ENCODE data around the gene TTC28. TPM values are rescaled to one million over a fixed set of nuclear protein-coding genes. Genes with fewer than 3 reads are reported as not detected.

TTC28 gene
- total RNA-seq, 5 donors from 2014 or later (not counting 1 experiment from before 2014, with no cell fraction given) = 2.3 to 7.8 (median 3.0) TPM

DNA sequence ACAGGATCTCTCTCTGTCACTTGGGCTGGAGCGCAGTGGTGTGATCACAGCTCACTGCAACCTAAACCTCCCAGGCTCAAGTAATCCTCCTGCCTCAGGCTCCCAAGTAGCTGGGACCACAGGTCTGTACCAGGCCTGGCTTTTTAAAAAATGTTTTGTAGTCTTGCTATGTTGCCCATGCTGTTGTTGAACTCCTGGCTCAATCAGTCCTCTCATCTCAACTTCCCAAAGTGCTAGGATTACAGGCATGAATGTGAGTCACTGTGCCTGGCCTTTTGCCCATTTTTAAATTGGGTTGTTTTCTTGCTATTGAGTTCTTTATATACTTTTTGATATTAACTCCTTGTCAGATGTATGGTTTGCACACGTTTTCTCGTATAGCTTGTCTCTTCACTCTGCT lies 727.5 kb downstream of the TTC28 start:
- DNase-seq (no peak), ATAC-seq (replicated peaks in 1 of 4) (no peak)
- H3K27ac ChIP-seq (ENCODE audit: low read length) = no peak overlapping the region
- Mint-ChIP-seq H3K27ac (no peak overlapping the region), H3K4me1 (no peaks in the 10 kb centered on the region), H3K27me3 (no peaks in the 10 kb centered on the region), H3K36me3 (peaks cover 35% of the 10 kb centered on the region), H3K9me3 (no peaks in the 10 kb centered on the region), H3K4me3 (no peak overlapping the region)
- no peaks in the 10 kb centered on the region for H3K36me3 ChIP-seq (ENCODE audit: control insufficient read depth in 2 of 2, extremely low read depth in 1 of 2, insufficient read depth in 1 of 2, low read length in 1 of 2)
- no peak overlapping the region for H3K4me3 ChIP-seq (ENCODE audit: control insufficient read depth in 1 of 2, extremely low read depth in 1 of 2, low read length in 1 of 2)
- no peaks in the 10 kb centered on the region for H3K27me3 ChIP-seq (replicated peaks in 1 of 2; ENCODE audit: control insufficient read depth in 2 of 2, extremely low read depth in 1 of 2, insufficient read depth in 2 of 2, low read length in 1 of 2)
- CTCF ChIA-PET = no interaction called here
- H3K9me3 ChIP-seq = no peaks in the 10 kb centered on the region
- WGBS (ENCODE audit: insufficient coverage) = 100% methylated on average over 1 of the region's 3 CpGs
- no peaks in the 10 kb centered on the region for H3K4me1 ChIP-seq (ENCODE audit: control insufficient read depth in 1 of 2, extremely low read depth in 1 of 2, insufficient read depth in 2 of 2, low read length in 2 of 2)
- POLR2A ChIA-PET = no interaction called here

DNA sequence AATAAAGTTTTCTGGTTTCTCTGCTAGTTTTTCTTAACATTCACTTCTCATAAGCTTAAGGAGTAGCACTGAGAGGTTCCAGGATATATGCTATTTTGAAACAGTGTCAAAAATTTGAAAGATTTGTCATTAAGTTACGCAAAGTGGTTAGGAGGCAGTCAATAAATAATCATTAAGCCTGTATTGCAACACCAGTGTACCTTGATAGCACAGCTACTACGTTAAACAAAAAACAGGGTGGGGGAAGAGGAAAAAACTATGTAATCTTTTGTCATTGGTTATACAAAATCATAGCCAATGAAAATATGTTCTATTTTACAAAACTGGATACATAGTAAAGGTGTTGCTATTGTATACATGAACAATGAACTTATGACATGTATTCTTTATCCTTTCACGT lies 730.2 kb downstream of the TTC28 start:
- DNase-seq (no peak), ATAC-seq (replicated peaks in 1 of 4) (no peak)
- H3K27me3 ChIP-seq (replicated peaks in 1 of 2; ENCODE audit: control insufficient read depth in 2 of 2, extremely low read depth in 1 of 2, insufficient read depth in 2 of 2, low read length in 1 of 2) = no peaks in the 10 kb centered on the region
- Mint-ChIP-seq H3K9me3 (no peaks in the 10 kb centered on the region), H3K4me3 (no peak overlapping the region), H3K27ac (no peak overlapping the region), H3K27me3 (no peaks in the 10 kb centered on the region), H3K36me3 (peaks cover 40% of the 10 kb centered on the region), H3K4me1 (peaks cover 0 to 3% (median 2%) of the 10 kb centered on the region in 3 donors)
- no peaks in the 10 kb centered on the region for H3K9me3 ChIP-seq
- H3K36me3 ChIP-seq (ENCODE audit: control insufficient read depth in 2 of 2, extremely low read depth in 1 of 2, insufficient read depth in 1 of 2, low read length in 1 of 2) = no peaks in the 10 kb centered on the region
- WGBS (ENCODE audit: insufficient coverage) = no CpG with 5 or more reads among the region's 3 CpGs
- H3K4me3 ChIP-seq (ENCODE audit: control insufficient read depth in 1 of 2, extremely low read depth in 1 of 2, low read length in 1 of 2) = no peak overlapping the region
- ChIA-PET POLR2A (no interaction called here), CTCF (no interaction called here)
- H3K27ac ChIP-seq (ENCODE audit: low read length) = no peak overlapping the region
- H3K4me1 ChIP-seq (ENCODE audit: control insufficient read depth in 1 of 2, extremely low read depth in 1 of 2, insufficient read depth in 2 of 2, low read length in 2 of 2) = no peaks in the 10 kb centered on the region

DNA sequence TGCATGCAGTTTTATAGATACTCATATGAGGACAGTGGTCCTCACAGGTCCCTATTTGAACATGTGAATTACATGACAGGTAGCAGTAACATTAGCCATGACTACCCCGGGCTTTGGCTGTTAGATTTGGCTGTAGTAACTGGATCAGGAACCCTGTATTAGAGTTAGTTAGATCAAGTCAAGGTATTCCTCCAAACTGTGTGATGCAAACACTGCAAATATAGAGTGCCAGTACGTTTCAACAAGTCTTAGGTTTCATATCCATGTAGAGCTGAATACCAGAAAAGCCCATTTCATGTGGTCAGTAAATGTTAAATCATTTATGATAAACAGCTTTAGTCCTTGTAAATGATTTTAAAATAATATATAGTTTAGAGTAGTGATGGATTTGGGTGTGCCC lies 731.1 kb downstream of the TTC28 start:
- H3K27ac ChIP-seq (ENCODE audit: low read length) = no peak overlapping the region
- WGBS (ENCODE audit: insufficient coverage) = 83% methylated on average over 1 of the region's 2 CpGs
- DNase-seq (no peak), ATAC-seq (replicated peaks in 1 of 4) (no peak)
- no peaks in the 10 kb centered on the region for H3K9me3 ChIP-seq
- no peak overlapping the region for H3K4me3 ChIP-seq (ENCODE audit: control insufficient read depth in 1 of 2, extremely low read depth in 1 of 2, low read length in 1 of 2)
- Mint-ChIP-seq H3K9me3 (no peaks in the 10 kb centered on the region), H3K27me3 (no peaks in the 10 kb centered on the region), H3K4me1 (peaks cover 0 to 5% (median 2%) of the 10 kb centered on the region in 3 donors), H3K36me3 (peaks cover 38% of the 10 kb centered on the region), H3K4me3 (no peak overlapping the region), H3K27ac (no peak overlapping the region)
- H3K4me1 ChIP-seq (ENCODE audit: control insufficient read depth in 1 of 2, extremely low read depth in 1 of 2, insufficient read depth in 2 of 2, low read length in 2 of 2) = no peaks in the 10 kb centered on the region
- no peaks in the 10 kb centered on the region for H3K27me3 ChIP-seq (replicated peaks in 1 of 2; ENCODE audit: control insufficient read depth in 2 of 2, extremely low read depth in 1 of 2, insufficient read depth in 2 of 2, low read length in 1 of 2)
- no peaks in the 10 kb centered on the region for H3K36me3 ChIP-seq (ENCODE audit: control insufficient read depth in 2 of 2, extremely low read depth in 1 of 2, insufficient read depth in 1 of 2, low read length in 1 of 2)
- ChIA-PET CTCF (no interaction called here), POLR2A (interaction anchor here in 1 of 2 donors (0.7 kb wide), 1 partner anchor 1049 kb away, joined by 3 read pairs; no protein-coding TSS in a partner anchor)

DNA sequence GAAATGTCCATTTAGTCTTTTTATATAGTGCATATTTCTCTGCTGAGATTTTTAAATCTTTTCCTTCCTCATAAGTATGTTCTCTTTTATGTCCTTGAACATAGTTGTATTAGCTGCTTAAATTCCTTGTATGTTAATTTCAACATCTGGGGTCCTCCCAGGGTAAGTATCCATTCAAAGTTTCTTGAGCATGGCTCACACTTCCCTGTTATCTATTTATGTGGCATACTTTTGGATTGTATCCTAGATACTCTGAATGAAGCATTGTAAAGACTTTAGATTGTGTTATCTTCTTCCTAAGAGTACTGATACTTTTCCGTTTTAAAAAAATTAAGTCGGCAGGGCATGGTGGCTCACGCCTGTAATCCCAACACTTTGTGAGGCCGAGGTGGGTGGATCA lies 732.2 kb downstream of the TTC28 start:
- Mint-ChIP-seq H3K27ac (no peak overlapping the region), H3K9me3 (no peaks in the 10 kb centered on the region), H3K27me3 (no peaks in the 10 kb centered on the region), H3K36me3 (peaks cover 31% of the 10 kb centered on the region), H3K4me3 (no peak overlapping the region), H3K4me1 (peaks cover 0 to 5% (median 2%) of the 10 kb centered on the region in 3 donors)
- DNase-seq (no peak), ATAC-seq (replicated peaks in 1 of 4) (no peak)
- Histone ChIP-seq H3K9me3 (no peaks in the 10 kb centered on the region), H3K4me1 (ENCODE audit: control insufficient read depth in 1 of 2, extremely low read depth in 1 of 2, insufficient read depth in 2 of 2, low read length in 2 of 2) (no peaks in the 10 kb centered on the region), H3K27me3 (replicated peaks in 1 of 2; ENCODE audit: control insufficient read depth in 2 of 2, extremely low read depth in 1 of 2, insufficient read depth in 2 of 2, low read length in 1 of 2) (no peaks in the 10 kb centered on the region), H3K27ac (ENCODE audit: low read length) (no peak overlapping the region), H3K36me3 (ENCODE audit: control insufficient read depth in 2 of 2, extremely low read depth in 1 of 2, insufficient read depth in 1 of 2, low read length in 1 of 2) (peaks cover 0 to 2% of the 10 kb centered on the region in 2 donors), H3K4me3 (ENCODE audit: control insufficient read depth in 1 of 2, extremely low read depth in 1 of 2, low read length in 1 of 2) (no peak overlapping the region)
- ChIA-PET CTCF (no interaction called here), POLR2A (no interaction called here)
- 100% methylated on average over 4 of the region's 4 CpGs for WGBS (ENCODE audit: insufficient coverage)

DNA sequence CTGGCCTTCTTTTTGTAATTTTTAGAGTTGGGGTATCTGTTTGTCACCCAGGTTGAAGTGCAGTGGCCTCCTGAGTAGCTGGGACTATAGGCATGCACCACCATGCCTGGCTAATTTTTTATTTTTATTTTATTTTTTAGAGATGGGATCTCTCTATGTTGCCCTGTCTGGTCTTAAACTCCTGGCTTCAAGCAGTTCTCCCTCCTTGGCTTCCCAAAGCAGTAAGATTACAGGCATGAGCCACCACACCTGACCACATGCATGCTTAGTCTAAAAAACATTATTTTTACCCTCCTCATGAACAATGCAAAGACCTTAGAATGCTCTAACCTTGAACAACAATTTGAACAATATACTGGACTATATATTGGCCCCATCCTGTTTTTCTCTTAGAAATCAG lies 738.5 kb downstream of the TTC28 start:
- ATAC-seq (replicated peaks in 1 of 4) (no peak), DNase-seq (no peak)
- Mint-ChIP-seq H3K4me3 (no peak overlapping the region), H3K27ac (no peak overlapping the region), H3K4me1 (peaks cover 0 to 5% (median 2%) of the 10 kb centered on the region in 3 donors), H3K27me3 (no peaks in the 10 kb centered on the region), H3K9me3 (no peaks in the 10 kb centered on the region), H3K36me3 (peaks cover 32% of the 10 kb centered on the region)
- Histone ChIP-seq H3K27me3 (replicated peaks in 1 of 2; ENCODE audit: control insufficient read depth in 2 of 2, extremely low read depth in 1 of 2, insufficient read depth in 2 of 2, low read length in 1 of 2) (no peaks in the 10 kb centered on the region), H3K4me3 (ENCODE audit: control insufficient read depth in 1 of 2, extremely low read depth in 1 of 2, low read length in 1 of 2) (no peak overlapping the region), H3K27ac (ENCODE audit: low read length) (no peak overlapping the region), H3K36me3 (ENCODE audit: control insufficient read depth in 2 of 2, extremely low read depth in 1 of 2, insufficient read depth in 1 of 2, low read length in 1 of 2) (peaks cover 0 to 2% of the 10 kb centered on the region in 2 donors), H3K4me1 (ENCODE audit: control insufficient read depth in 1 of 2, extremely low read depth in 1 of 2, insufficient read depth in 2 of 2, low read length in 2 of 2) (no peaks in the 10 kb centered on the region), H3K9me3 (no peaks in the 10 kb centered on the region)
- CTCF ChIA-PET = interaction anchor here in 1 of 2 donors (0.7 kb wide), 1 partner anchor 18 kb away, joined by 4 read pairs; no protein-coding TSS in a partner anchor
- POLR2A ChIA-PET = no interaction called here

DNA sequence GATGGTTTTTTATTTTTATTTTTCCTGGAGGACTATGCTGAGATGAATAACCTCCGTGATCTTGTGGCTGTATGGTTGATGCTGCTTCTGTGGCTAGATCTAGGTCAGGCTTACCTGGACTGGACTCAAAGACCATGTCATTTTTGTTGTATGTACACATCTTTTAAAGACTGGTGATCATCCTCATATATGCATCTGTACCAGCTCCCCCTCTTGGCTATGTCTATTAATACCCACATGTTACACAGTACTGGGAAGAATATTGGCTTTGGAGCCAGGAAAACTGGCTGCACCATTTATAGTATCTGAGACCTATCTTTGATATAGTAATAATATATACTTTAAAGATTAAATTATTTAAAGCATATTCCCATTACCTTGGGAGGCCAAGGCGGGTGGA lies 742.2 kb downstream of the TTC28 start:
- H3K36me3 Mint-ChIP-seq = peaks cover 47% of the 10 kb centered on the region
- CTCF ChIA-PET = no interaction called here

DNA sequence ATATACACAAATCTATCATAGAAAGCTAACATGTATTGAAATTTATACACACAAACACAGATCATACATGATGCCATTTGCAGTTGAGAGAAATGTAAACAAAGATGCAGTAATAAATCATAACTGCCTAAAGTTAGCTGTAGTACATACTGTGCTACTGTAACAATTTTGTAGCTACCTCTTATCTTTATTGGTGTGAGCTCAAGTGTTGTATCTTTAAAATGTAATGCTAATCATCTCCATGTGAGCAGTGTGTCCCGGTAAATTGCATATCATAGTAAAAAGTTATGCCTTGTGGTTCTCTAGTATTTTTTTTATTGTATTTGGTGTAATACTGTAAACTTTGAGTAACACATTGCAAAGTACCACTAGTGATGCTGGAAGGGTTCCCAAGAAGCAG lies 743.7 kb downstream of the TTC28 start:
- ChIA-PET POLR2A (no interaction called here), CTCF (no interaction called here)
- no peaks in the 10 kb centered on the region for H3K27me3 Mint-ChIP-seq
- no peak overlapping the region for H3K4me3 Mint-ChIP-seq
- ATAC-seq (replicated peaks in 1 of 4) = no peak
- WGBS (ENCODE audit: insufficient coverage) = no CpG with 5 or more reads among the region's 1 CpG
- DNase-seq = no peak
- H3K27ac ChIP-seq (ENCODE audit: low read length) = no peak overlapping the region
- H3K9me3 ChIP-seq = no peaks in the 10 kb centered on the region
- no peaks in the 10 kb centered on the region for H3K36me3 ChIP-seq (ENCODE audit: control insufficient read depth in 2 of 2, extremely low read depth in 1 of 2, insufficient read depth in 1 of 2, low read length in 1 of 2)
- no peak overlapping the region for H3K27ac Mint-ChIP-seq
- no peaks in the 10 kb centered on the region for H3K4me1 Mint-ChIP-seq
- H3K9me3 Mint-ChIP-seq = no peaks in the 10 kb centered on the region
- no peaks in the 10 kb centered on the region for H3K27me3 ChIP-seq (replicated peaks in 1 of 2; ENCODE audit: control insufficient read depth in 2 of 2, extremely low read depth in 1 of 2, insufficient read depth in 2 of 2, low read length in 1 of 2)
- no peak overlapping the region for H3K4me3 ChIP-seq (ENCODE audit: control insufficient read depth in 1 of 2, extremely low read depth in 1 of 2, low read length in 1 of 2)
- peaks cover 37% of the 10 kb centered on the region for H3K36me3 Mint-ChIP-seq
- no peaks in the 10 kb centered on the region for H3K4me1 ChIP-seq (ENCODE audit: control insufficient read depth in 1 of 2, extremely low read depth in 1 of 2, insufficient read depth in 2 of 2, low read length in 2 of 2)

More for the DNA sequence above, 742.2 kb downstream of the TTC28 start:
- Histone ChIP-seq H3K27me3 (replicated peaks in 1 of 2; ENCODE audit: control insufficient read depth in 2 of 2, extremely low read depth in 1 of 2, insufficient read depth in 2 of 2, low read length in 1 of 2) (no peaks in the 10 kb centered on the region), H3K27ac (ENCODE audit: low read length) (no peak overlapping the region), H3K4me1 (ENCODE audit: control insufficient read depth in 1 of 2, extremely low read depth in 1 of 2, insufficient read depth in 2 of 2, low read length in 2 of 2) (no peaks in the 10 kb centered on the region), H3K4me3 (ENCODE audit: control insufficient read depth in 1 of 2, extremely low read depth in 1 of 2, low read length in 1 of 2) (no peak overlapping the region), H3K9me3 (no peaks in the 10 kb centered on the region), H3K36me3 (ENCODE audit: control insufficient read depth in 2 of 2, extremely low read depth in 1 of 2, insufficient read depth in 1 of 2, low read length in 1 of 2) (no peaks in the 10 kb centered on the region)
- no peak overlapping the region for H3K27ac Mint-ChIP-seq
- no peak for ATAC-seq (replicated peaks in 1 of 4)
- no peak for DNase-seq
- POLR2A ChIA-PET = no interaction called here
- no peak overlapping the region for H3K4me3 Mint-ChIP-seq
- no peaks in the 10 kb centered on the region for H3K4me1 Mint-ChIP-seq
- no CpG with 5 or more reads among the region's 2 CpGs for WGBS (ENCODE audit: insufficient coverage)
- H3K9me3 Mint-ChIP-seq = no peaks in the 10 kb centered on the region
- H3K27me3 Mint-ChIP-seq = no peaks in the 10 kb centered on the region

Measured in T-cell (primary cell).